Ishikawa (cell line): ENCODE measurements around the gene PRKCE.

Experiments
- CEBPB ChIP-seq: IDR thresholded peaks from 2 replicates; pipeline ENCODE4 v1.6.1; 2012
- CREB1 ChIP-seq: IDR thresholded peaks from 2 replicates; pipeline ENCODE4 v1.6.1; 2012; ENCODE audit warnings: low read depth
- EGR1 ChIP-seq: IDR thresholded peaks from 2 replicates; pipeline ENCODE4 v1.6.1; 2012
- EP300 ChIP-seq: IDR thresholded peaks from 2 replicates; pipeline ENCODE4 v1.6.1; 2012; ENCODE audit warnings: borderline replicate concordance
- FOXM1 ChIP-seq: IDR thresholded peaks from 2 replicates; pipeline ENCODE4 v1.6.1; 2012; ENCODE audit warnings: low read depth, borderline replicate concordance
- NFIC ChIP-seq: IDR thresholded peaks from 2 replicates; pipeline ENCODE4 v1.6.1; 2012
- RAD21 ChIP-seq: IDR thresholded peaks from 2 replicates; pipeline ENCODE4 v1.6.1; 2012; ENCODE audit warnings: low read depth
- TAF1 ChIP-seq: IDR thresholded peaks from 2 replicates; pipeline ENCODE4 v1.6.1; 2012; ENCODE audit warnings: low read depth, mild to moderate bottlenecking
- TCF12 ChIP-seq: IDR thresholded peaks from 2 replicates; pipeline ENCODE4 v1.6.1; 2012; ENCODE audit warnings: low read depth
- TEAD4 ChIP-seq: IDR thresholded peaks from 2 replicates; pipeline ENCODE4 v1.6.1; 2012
- YY1 ChIP-seq: IDR thresholded peaks from 2 replicates; pipeline ENCODE4 v1.6.1; 2012; ENCODE audit warnings: low read depth
- ZBTB7A ChIP-seq: IDR thresholded peaks from 2 replicates; pipeline ENCODE4 v1.6.1; 2012; ENCODE audit warnings: low read depth
- TF ChIP-seq, protein P1 (sequence below): IDR thresholded peaks from 2 replicates; pipeline ENCODE4 v1.6.1; 2012
- TF ChIP-seq, protein P2 (sequence below): IDR thresholded peaks from 2 replicates; pipeline ENCODE4 v1.6.1; 2012
- TF ChIP-seq, protein P3 (sequence below): IDR thresholded peaks from 2 replicates; pipeline ENCODE4 v1.6.1; 2012; ENCODE audit warnings: low read depth, mild to moderate bottlenecking

PRKCE gene

DNA sequence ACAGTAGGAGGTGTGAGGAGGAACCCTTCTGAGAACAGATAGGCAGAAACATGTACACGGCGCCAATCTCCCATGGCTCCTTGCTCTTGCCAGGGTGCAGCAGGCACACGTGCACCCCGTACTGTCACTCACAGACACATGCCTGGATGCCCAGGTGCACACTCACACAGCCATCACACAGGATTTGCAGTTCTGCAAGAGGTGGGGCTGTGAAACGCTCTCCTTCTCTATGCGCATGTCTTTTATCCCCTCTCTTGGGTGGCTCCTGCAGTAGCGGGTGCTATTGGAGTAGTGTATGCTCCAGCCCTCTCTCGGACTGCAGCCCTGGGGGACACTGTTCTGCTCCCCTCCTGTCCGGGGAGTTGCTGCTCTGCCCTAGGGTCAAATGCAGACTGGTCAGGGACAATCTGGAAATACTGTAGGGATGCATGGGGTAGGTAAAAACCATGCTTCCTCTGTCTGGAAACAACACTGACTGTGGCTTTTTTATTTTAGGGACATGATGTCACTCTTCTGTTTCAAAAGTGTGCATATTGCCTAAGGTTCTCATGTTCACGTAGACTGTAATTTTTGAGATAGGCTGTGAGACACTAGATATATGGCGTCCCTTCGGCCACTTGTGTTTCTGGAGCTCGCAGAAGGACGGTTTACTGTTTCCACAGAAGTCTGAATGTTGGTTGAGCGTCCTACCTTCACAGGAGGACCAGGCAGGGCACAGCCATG, 118.5 kb downstream of the PRKCE start:
- TF ChIP-seq CEBPB = no peak
- TF ChIP-seq RAD21 = no peak
- no peak for TF ChIP-seq CREB1
- no peak for TF ChIP-seq TCF12
- no peak for TF ChIP-seq EP300
- TF ChIP-seq TEAD4 = no peak
- TF ChIP-seq, protein P1, sequence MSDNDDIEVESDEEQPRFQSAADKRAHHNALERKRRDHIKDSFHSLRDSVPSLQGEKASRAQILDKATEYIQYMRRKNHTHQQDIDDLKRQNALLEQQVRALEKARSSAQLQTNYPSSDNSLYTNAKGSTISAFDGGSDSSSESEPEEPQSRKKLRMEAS = no peak
- no peak for TF ChIP-seq EGR1
- TF ChIP-seq, protein P2, sequence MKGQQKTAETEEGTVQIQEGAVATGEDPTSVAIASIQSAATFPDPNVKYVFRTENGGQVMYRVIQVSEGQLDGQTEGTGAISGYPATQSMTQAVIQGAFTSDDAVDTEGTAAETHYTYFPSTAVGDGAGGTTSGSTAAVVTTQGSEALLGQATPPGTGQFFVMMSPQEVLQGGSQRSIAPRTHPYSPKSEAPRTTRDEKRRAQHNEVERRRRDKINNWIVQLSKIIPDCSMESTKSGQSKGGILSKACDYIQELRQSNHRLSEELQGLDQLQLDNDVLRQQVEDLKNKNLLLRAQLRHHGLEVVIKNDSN = no peak
- TF ChIP-seq NFIC = no peak

DNA sequence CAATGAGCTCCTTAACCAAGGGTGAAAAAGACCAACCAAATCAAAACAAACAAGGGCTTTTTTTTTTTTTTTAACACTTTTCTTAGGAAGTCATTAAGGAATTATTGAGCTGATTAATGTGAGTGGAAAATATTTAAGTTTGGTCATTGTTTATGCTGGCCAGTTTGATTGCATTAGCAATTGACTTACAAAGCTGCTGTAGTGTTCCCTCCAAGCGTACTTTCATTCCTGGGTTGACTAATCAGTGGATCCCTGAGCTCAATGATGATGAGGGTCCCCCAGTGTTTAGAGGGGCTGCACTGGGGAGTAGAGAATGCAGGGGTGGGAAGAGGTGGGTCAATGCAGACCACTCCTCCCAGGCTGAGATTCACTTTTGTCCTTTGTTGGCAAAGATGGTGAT, 119.3 kb downstream of the PRKCE start:
- TF ChIP-seq EGR1 (no peak), EP300 (no peak), CREB1 (no peak), NFIC (no peak), TEAD4 (no peak), TCF12 (no peak), ZBTB7A (no peak), FOXM1 (no peak)
- TF ChIP-seq, protein P1 = no peak
- TF ChIP-seq, protein P3, sequence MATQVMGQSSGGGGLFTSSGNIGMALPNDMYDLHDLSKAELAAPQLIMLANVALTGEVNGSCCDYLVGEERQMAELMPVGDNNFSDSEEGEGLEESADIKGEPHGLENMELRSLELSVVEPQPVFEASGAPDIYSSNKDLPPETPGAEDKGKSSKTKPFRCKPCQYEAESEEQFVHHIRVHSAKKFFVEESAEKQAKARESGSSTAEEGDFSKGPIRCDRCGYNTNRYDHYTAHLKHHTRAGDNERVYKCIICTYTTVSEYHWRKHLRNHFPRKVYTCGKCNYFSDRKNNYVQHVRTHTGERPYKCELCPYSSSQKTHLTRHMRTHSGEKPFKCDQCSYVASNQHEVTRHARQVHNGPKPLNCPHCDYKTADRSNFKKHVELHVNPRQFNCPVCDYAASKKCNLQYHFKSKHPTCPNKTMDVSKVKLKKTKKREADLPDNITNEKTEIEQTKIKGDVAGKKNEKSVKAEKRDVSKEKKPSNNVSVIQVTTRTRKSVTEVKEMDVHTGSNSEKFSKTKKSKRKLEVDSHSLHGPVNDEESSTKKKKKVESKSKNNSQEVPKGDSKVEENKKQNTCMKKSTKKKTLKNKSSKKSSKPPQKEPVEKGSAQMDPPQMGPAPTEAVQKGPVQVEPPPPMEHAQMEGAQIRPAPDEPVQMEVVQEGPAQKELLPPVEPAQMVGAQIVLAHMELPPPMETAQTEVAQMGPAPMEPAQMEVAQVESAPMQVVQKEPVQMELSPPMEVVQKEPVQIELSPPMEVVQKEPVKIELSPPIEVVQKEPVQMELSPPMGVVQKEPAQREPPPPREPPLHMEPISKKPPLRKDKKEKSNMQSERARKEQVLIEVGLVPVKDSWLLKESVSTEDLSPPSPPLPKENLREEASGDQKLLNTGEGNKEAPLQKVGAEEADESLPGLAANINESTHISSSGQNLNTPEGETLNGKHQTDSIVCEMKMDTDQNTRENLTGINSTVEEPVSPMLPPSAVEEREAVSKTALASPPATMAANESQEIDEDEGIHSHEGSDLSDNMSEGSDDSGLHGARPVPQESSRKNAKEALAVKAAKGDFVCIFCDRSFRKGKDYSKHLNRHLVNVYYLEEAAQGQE = no peak

DNA sequence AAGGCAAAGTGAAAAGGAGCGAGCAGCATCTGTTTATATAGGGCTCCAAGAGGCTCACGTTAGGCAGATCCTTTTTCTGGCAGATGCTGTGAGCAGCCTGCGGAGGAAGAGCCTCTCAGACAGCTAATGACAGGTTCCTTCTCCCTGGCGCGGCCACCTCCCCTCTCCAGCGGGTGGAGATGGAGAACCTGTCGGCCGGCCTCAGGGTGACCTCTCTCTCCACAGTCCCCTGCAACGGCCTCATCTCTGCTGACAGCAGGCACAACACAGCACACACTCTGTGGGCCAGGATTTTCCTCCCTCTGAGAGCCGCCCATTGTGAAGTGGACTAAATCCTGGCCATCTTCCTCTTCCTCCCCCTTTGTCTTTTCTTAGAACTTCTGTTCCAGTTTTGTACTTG, 119.8 kb downstream of the PRKCE start:
- TF ChIP-seq ZBTB7A (no peak), YY1 (no peak), TEAD4 (no peak), RAD21 (no peak), EGR1 (no peak), TCF12 (no peak), FOXM1 (no peak), EP300 (no peak), NFIC (no peak), CEBPB (no peak), TAF1 (no peak), CREB1 (no peak)
- TF ChIP-seq, protein P1 = no peak
- TF ChIP-seq, protein P3 = no peak
- TF ChIP-seq, protein P2 = no peak

DNA sequence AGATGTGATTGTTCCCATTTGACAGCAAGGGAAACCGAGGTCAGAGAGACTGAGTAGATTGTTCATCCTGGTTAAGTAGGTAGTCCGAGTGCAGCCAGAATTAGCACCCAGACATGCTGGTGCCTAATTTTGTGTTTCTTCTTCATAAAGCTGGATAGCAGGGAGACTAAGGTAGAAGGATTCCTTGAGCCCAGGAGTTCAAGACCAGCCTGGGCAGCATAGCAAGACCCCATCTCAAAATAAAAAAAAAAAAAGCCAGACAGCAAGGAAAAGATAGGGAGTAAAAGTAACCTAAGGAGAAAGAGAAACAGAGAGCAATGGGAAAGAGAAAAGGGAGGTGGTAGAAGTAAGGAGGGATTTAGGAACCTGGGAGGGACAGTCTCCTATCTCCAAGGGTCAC, 120.6 kb downstream of the PRKCE start:
- TF ChIP-seq TCF12 (no peak), ZBTB7A (no peak), CREB1 (no peak), FOXM1 (no peak)

DNA sequence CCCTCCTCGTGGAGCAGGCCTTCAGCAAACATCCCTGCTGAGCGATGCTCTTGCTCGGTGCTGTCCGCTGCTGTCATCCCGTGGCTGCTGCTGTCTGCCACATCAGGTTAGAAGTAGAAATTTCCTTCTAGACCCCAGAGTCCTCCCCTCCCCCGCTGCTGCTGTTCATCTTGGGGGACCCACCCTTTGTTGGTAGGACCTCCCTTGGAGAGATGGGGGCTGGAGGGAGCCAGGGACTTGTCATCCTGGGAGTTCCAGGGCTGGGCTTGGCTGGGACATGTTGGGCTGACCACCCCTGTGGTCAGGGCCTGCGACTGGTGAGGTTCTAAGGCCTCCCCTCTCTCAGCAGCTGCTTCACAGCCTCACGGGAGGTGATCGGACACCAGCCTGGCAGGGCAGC, 122.4 kb downstream of the PRKCE start:
- no peak for TF ChIP-seq CEBPB
- TF ChIP-seq EP300 = no peak

DNA sequence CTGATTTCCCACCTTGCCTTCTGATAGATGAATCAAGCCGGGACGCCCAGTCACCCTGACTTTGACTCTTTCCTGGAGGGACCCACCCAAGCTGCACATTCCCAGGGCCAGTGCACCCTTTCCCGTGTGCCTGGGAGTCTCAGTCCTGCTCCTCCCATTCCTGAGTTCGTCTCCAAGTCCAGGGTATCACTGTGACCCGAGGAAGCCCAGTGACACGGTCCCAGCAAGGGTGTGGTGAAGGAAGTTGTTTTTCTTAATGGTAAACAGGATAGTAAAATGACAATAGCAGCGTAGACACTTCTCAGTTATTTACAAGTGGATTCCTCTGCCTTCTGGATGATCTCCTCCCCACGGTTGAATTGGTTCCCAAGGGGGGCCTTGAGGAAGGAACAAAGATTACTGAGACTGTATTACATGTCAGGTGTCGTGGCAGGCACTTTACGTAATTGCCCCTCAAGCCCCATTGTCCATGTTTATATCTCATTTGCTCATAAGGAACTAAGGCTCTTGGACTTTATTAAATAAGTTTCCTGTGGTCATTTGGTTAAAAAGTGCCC, 123.3 kb downstream of the PRKCE start:
- no peak for TF ChIP-seq TCF12
- no peak for TF ChIP-seq RAD21
- no peak for TF ChIP-seq FOXM1
- TF ChIP-seq, protein P1 = no peak
- no peak for TF ChIP-seq CREB1
- no peak for TF ChIP-seq YY1
- TF ChIP-seq, protein P2 = no peak
- TF ChIP-seq TEAD4 = no peak
- TF ChIP-seq EGR1 = no peak
- TF ChIP-seq NFIC = no peak
- TF ChIP-seq ZBTB7A = no peak
